Nucleus accumbens (tissue), 56 donors: Measurements from ENCODE around the gene SENP3.

Experiments used
- DNase-seq, 56 donors: peaks; one replicate each; lab custom pipeline; 2025; lab: John Stamatoyannopoulos, UW

Gene SENP3

GRCh38 chr17:7561589-7562207 lies at the start of gene SENP3:
TSS of gene SENP3 (plus strand) at chr17:7561919. CDS start at chr17:7563077, 1,158 bp downstream.
- DNase-seq: peak in 54 of 56 donors; percentile 43 to 91 (median 82)

GRCh38 chr17:7512105-7512504 lies 49.6 kb upstream of the SENP3 start:
- no peak for DNase-seq

GRCh38 chr17:7512824-7513540 lies 48.7 kb upstream of the SENP3 start:
- no peak for DNase-seq

- DNase-seq: no peak
Measured at GRCh38 chr17:7513850-7514419, 47.8 kb upstream of the SENP3 start.

- DNase-seq: no peak
Measured at GRCh38 chr17:7515911-7516610, 45.7 kb upstream of the SENP3 start.

- peak in 1 of 56 donors; percentile 12 for DNase-seq
Measured at GRCh38 chr17:7523033-7523432, 38.7 kb upstream of the SENP3 start.

- no peak for DNase-seq
Measured at GRCh38 chr17:7528842-7529241, 32.9 kb upstream of the SENP3 start.

- no peak for DNase-seq
Measured at GRCh38 chr17:7530023-7530900, 31.5 kb upstream of the SENP3 start.

- no peak for DNase-seq
Measured at GRCh38 chr17:7538050-7538449, 23.7 kb upstream of the SENP3 start.

- no peak for DNase-seq
Measured at GRCh38 chr17:7538891-7539545, 22.7 kb upstream of the SENP3 start.

- DNase-seq: no peak
Measured at GRCh38 chr17:7541074-7541621, 20.6 kb upstream of the SENP3 start.

GRCh38 chr17:7544911-7545310 lies 16.8 kb upstream of the SENP3 start:
- DNase-seq: peak in 9 of 56 donors; percentile 0 to 38 (median 16)

- peak in 33 of 56 donors; percentile 16 to 72 (median 41) for DNase-seq
Measured at GRCh38 chr17:7548585-7549400, 12.9 kb upstream of the SENP3 start, which contains the start of gene TNFSF12. TSS of gene TNFSF12 (plus strand) at chr17:7549058. CDS start at chr17:7549154, 96 bp downstream.

GRCh38 chr17:7549401-7550055 lies 12.2 kb upstream of the SENP3 start:
- DNase-seq: peak in 37 of 56 donors; percentile 24 to 84 (median 58)

GRCh38 chr17:7550344-7550743 lies 11.4 kb upstream of the SENP3 start:
- no peak for DNase-seq

GRCh38 chr17:7551396-7551795 lies 10.3 kb upstream of the SENP3 start:
- no peak for DNase-seq

GRCh38 chr17:7552621-7553051 lies 9.1 kb upstream of the SENP3 start:
- DNase-seq: no peak

- DNase-seq: no peak
Measured at GRCh38 chr17:7553356-7553755, 8.4 kb upstream of the SENP3 start.
